GM18520 (cell line): ENCODE data around the gene PTPRM.

Experiments
- ATAC-seq: cut with Tn5 transposase; IDR thresholded peaks from one replicate; pipeline ENCODE4 v1.9.1; 2021; ENCODE audit not compliant: unreplicated experiment

The PTPRM gene

DNA sequence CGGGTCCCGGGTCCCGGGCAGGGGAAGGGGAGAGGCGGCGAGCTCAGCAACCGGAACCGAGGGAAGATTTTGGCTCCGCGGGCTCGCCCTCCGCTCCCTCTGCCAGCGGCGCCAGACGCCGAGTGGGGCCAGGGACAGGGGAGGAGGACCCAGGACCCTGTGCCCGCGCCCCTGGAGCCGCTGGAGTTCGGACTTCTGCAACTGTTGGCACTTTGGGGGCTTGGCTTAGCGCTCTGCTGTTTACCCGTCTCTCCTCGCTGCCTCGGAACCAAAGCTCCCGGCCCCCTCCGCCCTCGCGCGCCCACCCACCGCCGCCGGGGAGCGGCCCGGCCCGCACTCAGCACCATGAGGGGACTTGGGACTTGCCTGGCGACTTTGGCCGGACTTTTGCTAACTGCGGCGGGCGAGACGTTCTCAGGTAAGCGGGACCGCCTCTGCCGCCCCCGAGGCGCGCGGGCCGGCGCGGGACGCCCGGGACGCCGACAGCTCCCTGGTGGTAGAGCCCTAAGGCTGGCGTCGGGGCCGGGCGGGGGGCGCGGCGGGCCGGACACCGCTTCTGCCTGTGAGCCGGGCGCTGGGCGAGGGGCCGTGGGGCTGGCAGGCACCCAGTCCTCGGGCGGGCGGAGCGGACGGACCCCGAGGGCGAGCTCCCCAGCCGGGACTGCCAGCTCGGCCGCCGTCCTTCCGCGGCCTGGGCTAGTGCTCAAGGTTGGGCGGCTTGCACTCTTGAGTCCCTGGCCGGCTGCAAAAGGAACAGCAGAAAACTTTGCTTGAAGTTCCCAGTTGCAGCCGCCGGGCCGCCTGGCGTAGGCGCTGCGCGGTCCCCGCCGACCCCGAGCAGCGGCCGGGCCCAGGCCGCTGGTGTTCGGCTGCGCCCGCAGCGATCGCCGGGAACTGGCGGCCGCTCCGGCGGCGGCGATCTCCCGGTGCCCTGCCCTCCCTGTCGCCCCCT, 634 bp downstream of the PTPRM start:
- no peak for ATAC-seq

DNA sequence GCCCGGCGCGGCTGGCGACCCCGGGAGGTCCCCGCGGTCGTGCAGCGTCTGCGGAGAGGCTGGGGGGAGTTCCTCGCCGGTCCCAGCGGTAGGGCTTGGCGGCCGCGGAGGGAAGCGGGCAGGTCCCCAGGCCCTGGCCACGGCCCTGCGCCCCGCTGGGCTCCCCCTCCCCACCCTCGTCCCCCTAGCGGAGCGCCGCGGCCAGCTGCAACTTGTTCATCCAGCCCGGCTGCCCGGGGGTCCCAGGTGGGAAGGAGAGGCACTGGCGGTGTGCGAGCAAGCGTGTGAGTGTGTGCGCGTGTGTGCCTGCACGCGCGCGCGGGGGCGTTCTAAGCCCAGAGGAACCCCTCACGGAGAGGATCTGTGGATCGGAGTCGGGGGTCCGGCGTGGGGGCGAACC, 1.3 kb downstream of the PTPRM start:
- no peak for ATAC-seq

- ATAC-seq, result no peak
Observed at GRCh38 chr18:7571626-7572025, 4.5 kb downstream of the PTPRM start.

- ATAC-seq, result no peak
Observed at GRCh38 chr18:7572822-7573221, 5.7 kb downstream of the PTPRM start.

- ATAC-seq, result no peak
Observed at GRCh38 chr18:7575465-7576028, 8.4 kb downstream of the PTPRM start.

DNA sequence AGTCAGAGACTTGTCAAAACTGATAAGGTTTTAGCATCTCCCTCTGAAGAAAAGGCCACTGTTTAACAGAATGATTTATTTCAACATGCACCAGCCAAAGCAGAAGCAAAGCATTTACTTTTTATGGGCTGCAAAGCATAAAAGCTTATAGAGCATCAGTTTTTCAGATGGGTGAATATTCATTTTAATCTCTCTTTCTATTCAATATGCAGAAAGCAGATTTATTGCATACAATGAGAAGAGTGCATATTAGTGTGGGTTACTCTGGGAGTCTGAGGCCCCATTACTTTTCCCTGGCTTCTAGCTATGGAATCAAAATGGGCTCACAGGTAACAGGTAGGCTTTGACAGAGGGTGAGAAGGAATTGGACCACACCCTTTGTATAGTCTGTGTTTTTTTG, 9.0 kb downstream of the PTPRM start:
- no peak for ATAC-seq

DNA sequence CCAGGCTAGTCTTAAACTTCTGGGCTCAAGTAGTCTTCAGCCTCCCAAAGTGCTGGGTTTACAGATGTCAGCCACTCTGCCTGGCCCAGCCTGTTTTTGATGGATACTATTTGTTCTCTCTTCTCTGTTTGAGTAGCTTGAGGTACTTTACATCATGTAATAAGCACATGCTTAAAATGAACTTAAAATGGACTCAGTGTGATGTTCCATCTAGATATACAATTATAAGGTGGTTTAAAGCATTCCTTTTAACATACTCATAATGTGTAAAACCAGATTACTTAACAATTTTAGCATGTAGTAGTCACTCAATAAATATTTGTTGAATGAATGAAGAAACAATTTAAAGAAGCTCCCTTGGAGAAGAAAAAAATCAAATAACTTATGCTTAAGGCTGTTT, 9.6 kb downstream of the PTPRM start:
- no peak for ATAC-seq

DNA sequence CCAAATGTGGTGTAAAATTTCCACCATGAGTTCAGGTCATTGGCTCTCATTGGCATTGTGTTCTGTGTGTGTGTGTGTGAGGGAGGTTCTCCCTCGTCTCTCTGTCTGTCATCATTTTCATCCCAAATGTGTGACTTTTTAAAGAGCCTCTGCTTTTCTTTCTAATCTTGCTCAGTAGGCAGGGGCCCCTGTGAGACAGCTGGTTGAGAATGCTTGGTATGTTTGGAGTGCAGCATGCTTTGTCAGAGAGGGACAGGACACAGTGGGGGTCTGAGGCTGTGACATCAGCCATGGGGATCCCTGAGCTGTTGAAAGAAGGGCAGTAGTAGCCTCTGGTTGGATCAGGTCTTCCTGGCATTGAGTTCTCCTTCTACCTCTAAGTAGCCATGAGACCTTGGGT, 10.6 kb downstream of the PTPRM start:
- ATAC-seq, result no peak

- ATAC-seq, result no peak
Observed at GRCh38 chr18:7579176-7579917, 12.2 kb downstream of the PTPRM start.

- no peak for ATAC-seq
Observed at GRCh38 chr18:7579918-7580542, 12.9 kb downstream of the PTPRM start.

DNA sequence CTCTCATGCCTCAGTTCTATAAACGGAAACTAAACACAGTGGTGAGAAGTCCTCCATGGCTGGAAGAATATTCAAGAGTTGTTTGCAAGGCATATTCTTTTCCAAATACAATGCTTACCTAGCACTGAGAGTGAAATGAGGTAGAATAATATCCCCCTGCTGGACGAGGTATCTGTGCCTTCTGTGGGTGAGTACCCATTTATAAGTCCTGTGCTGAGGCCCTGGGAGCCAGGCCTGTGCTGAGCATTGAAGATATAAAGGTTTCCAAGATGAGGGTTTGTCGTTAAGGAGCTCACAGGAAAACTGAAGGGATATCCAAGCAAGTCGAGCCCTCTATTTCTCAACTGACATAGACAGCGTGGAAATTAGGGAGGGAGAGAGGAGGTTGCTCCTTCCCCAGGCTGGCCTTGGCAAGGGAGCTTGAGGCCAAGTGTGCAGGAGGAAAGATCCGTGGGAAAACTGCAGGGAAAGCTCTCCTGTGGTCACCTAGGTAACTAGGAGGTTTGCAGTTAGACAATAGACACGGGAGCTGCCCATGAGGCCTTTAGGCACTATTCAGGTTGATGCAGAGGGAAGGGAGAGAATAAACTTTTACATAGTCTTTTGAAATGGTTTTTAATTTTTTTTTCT, 17.6 kb downstream of the PTPRM start:
- ATAC-seq, result no peak

DNA sequence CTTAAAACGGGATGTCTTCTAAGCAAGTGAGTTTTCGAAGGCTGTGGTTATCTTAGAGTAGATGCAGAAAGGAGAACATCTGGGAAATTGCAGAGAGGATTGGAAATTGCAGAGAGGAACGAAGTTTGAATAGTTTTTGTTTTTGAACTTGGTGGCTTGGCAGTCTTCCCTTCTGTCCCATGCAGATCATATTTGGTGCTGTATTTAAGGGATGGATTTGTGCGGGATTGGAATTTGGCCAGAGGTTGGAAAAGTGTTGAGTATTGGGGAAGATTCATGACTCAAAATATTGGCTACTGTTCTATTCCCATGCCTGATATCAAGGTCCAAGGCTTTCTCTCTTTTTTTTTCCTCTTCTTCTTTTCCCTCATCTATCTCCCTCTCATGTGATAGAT, 18.2 kb downstream of the PTPRM start:
- ATAC-seq, result no peak

DNA sequence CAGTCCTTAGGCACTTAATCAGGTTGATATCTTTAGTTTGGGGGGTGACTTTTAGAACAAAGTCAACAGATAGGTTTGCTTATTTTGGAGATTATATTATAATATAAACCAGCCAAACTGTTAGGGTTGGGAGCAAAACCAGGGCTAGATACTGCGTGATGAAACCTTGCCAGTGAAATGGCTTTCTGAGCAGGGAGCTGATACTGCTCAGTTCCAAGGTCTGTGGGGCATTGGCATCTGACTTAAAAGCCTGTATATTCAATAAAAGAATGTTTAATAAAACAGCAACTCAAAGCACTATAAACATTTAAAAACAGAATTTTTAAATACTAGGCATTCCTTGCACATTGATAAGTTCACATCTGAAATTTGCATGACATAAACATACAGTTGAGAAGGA, 19.3 kb downstream of the PTPRM start:
- no peak for ATAC-seq

- no peak for ATAC-seq
Observed at GRCh38 chr18:7590826-7591560, 23.9 kb downstream of the PTPRM start.

GRCh38 chr18:7592305-7593071, 25.4 kb downstream of the PTPRM start:
- ATAC-seq, result no peak

GRCh38 chr18:7593218-7593819, 26.2 kb downstream of the PTPRM start:
- no peak for ATAC-seq

DNA sequence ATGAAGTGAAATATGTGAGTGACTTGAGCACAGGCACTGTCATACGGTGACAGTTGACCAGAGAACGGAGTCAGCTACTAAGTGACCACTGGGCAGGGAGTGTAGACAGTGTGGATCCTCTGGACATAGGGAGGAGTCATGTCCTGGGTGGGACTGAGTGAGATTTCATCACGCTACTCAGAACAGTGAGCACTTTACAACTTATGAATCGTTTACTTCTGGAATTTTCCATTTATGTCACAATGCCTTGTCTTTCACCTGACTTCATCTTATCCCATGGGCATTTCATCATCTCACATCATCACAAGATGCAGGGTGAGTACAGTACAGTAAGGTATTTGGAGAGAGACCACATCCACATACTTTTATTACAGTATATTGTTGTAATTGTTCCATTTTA, 29.0 kb downstream of the PTPRM start:
- no peak for ATAC-seq

GRCh38 chr18:7597500-7597899, 30.4 kb downstream of the PTPRM start:
- no peak for ATAC-seq
